ENCODE results near the gene TRIM46. TPM values are rescaled to one million over a fixed set of nuclear protein-coding genes. Genes with fewer than 3 reads are reported as not detected.
"Not testable (repeated sequence)": the region's sequence is repeated elsewhere in the genome, so short reads cannot be mapped to it uniquely, and the experiment has no call there.

Gene TRIM46
- polyA plus RNA-seq, 2 of the 4 experiments (the other 2 are of a cell fraction): 1.1 to 2.8 TPM

DNA sequence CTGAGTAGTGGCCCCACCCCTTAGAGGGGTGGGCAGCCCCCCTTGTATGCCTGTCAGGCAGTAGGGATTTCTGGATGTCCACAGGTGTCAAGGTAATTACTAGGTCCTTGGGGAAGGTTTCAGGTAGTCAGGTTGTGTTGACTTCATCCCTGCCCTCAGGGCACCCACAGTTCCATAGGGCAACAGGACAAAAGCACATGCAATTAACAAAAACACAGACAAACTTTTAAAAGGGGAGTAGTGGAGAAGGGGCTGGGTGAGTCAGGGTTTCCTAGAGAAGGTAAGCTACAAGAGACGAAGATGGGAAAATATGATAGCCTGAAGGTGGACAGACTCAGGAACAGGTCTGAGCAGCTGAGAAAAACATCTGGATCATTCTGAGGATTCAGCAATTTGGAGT lies 14.7 kb upstream of the TRIM46 start:
- H3K27ac ChIP-seq: no peak overlapping the region
- ChIA-PET CTCF (interaction anchor here (1.0 to 10.0 kb wide), 3 partner anchors 9 to 74 kb away, joined by 3 to 75 read pairs (median 5); no protein-coding TSS in a partner anchor), POLR2A (no interaction called here)
- H3K4me2 ChIP-seq: no peak overlapping the region
- 38% methylated on average over 1 of the region's 1 CpG for WGBS (ENCODE audit: missing lambda C conversion rate)
- ATAC-seq: no peak
- H3K4me1 ChIP-seq: no peaks in the 10 kb centered on the region
- no peak overlapping the region for H3K4me3 ChIP-seq
- FAIRE-seq: no peak
- TF ChIP-seq, protein P1, sequence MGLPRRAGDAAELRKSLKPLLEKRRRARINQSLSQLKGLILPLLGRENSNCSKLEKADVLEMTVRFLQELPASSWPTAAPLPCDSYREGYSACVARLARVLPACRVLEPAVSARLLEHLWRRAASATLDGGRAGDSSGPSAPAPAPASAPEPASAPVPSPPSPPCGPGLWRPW (IDR thresholded peaks at IDR 0.05): no peak
- TF ChIP-seq ZC3H11A (IDR thresholded peaks at IDR 0.05) (no peak), MAFK (IDR thresholded peaks at IDR 0.05; ENCODE audit: partially characterized antibody) (no peak)
- TF ChIP-seq, protein P2, sequence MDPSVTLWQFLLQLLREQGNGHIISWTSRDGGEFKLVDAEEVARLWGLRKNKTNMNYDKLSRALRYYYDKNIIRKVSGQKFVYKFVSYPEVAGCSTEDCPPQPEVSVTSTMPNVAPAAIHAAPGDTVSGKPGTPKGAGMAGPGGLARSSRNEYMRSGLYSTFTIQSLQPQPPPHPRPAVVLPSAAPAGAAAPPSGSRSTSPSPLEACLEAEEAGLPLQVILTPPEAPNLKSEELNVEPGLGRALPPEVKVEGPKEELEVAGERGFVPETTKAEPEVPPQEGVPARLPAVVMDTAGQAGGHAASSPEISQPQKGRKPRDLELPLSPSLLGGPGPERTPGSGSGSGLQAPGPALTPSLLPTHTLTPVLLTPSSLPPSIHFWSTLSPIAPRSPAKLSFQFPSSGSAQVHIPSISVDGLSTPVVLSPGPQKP (IDR thresholded peaks at IDR 0.05; ENCODE audit: low read depth, low read length): no peak
- TF ChIP-seq, protein P3, sequence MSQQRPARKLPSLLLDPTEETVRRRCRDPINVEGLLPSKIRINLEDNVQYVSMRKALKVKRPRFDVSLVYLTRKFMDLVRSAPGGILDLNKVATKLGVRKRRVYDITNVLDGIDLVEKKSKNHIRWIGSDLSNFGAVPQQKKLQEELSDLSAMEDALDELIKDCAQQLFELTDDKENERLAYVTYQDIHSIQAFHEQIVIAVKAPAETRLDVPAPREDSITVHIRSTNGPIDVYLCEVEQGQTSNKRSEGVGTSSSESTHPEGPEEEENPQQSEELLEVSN (IDR thresholded peaks at IDR 0.05; ENCODE audit: borderline replicate concordance, low read depth): no peak
- DNase-seq (ENCODE audit: low read depth in 1 of 2, low spot score in 1 of 2): no peak
- H3K9me3 ChIP-seq: no peaks in the 10 kb centered on the region

DNA sequence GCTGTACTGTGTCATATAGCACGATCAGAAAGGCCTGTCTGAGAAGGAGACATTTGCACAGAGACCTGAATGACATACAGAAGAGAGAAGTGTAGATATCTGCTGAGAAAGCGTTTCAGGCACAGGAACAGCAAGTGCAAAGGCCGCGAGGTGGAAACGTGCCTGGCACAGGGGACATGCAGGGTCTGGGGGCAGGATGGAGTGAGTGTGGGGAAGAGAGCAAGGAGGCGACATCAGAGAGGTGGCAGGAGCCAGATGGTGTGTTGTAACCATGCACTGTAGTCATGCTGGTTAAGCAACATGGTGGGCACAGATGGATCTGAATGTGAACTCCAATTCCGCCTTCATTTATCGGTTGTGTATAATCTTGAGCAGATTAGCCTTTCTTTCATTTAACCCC lies 13.5 kb upstream of the TRIM46 start:
- Histone ChIP-seq H3K4me1 (no peaks in the 10 kb centered on the region), H3K9me3 (no peaks in the 10 kb centered on the region), H3K4me3 (no peak overlapping the region), H3K4me2 (no peak overlapping the region), H3K27ac (no peak overlapping the region)
- DNase-seq (ENCODE audit: low read depth in 1 of 2, low spot score in 1 of 2) (no peak), ATAC-seq (no peak; a peak in 1 of 6 replicates), FAIRE-seq (no peak)
- 73% methylated on average over 8 of the region's 8 CpGs for WGBS (ENCODE audit: missing lambda C conversion rate)
- POLR2A ChIA-PET: no interaction called here
- TF ChIP-seq FOSL2 (IDR thresholded peaks at IDR 0.05) (no peak), FOSL2 (CRISPR knock-in tag; IDR thresholded peaks at IDR 0.05) (no peak), NFE2L2 (conservative IDR thresholded peaks at IDR 0.05; ENCODE audit: low read length) (no peak), RAD21 (conservative IDR thresholded peaks at IDR 0.05 in 1 of 2, IDR thresholded peaks at IDR 0.05 in 1 of 2) (no peak), MYC (IDR thresholded peaks at IDR 0.05; ENCODE audit: borderline replicate concordance, low read length) (no peak), TP53 (CRISPR knock-in tag; IDR thresholded peaks at IDR 0.05) (no peak), CHD2 (IDR thresholded peaks at IDR 0.05; ENCODE audit: low read length, partially characterized antibody) (no peak), KDM5A (IDR thresholded peaks at IDR 0.05) (no peak), GATA3 (IDR thresholded peaks at IDR 0.05; ENCODE audit: borderline replicate concordance) (no peak), RNF2 (IDR thresholded peaks at IDR 0.05; ENCODE audit: borderline replicate concordance, low read depth) (no peak), HEYL (CRISPR knock-in tag; IDR thresholded peaks at IDR 0.05) (no peak), KDM1A (IDR thresholded peaks at IDR 0.05; ENCODE audit: low read depth) (no peak), HOXA7 (CRISPR knock-in tag; IDR thresholded peaks at IDR 0.05) (no peak), MAFK (IDR thresholded peaks at IDR 0.05; ENCODE audit: partially characterized antibody) (no peak), JUN (IDR thresholded peaks at IDR 0.05) (no peak), RCOR1 (IDR thresholded peaks at IDR 0.05; ENCODE audit: low read depth, low read length) (no peak)
- TF ChIP-seq, protein P4, sequence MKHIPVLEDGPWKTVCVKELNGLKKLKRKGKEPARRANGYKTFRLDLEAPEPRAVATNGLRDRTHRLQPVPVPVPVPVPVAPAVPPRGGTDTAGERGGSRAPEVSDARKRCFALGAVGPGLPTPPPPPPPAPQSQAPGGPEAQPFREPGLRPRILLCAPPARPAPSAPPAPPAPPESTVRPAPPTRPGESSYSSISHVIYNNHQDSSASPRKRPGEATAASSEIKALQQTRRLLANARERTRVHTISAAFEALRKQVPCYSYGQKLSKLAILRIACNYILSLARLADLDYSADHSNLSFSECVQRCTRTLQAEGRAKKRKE (CRISPR knock-in tag; IDR thresholded peaks at IDR 0.05; ENCODE audit: low read depth): no peak
- TF ChIP-seq, protein P3 (IDR thresholded peaks at IDR 0.05; ENCODE audit: borderline replicate concordance, low read depth): no peak
- CTCF ChIA-PET: interaction anchor here (0.7 to 10.0 kb wide), 4 partner anchors 8 to 75 kb away, joined by 3 to 75 read pairs (median 5); no protein-coding TSS in a partner anchor

DNA sequence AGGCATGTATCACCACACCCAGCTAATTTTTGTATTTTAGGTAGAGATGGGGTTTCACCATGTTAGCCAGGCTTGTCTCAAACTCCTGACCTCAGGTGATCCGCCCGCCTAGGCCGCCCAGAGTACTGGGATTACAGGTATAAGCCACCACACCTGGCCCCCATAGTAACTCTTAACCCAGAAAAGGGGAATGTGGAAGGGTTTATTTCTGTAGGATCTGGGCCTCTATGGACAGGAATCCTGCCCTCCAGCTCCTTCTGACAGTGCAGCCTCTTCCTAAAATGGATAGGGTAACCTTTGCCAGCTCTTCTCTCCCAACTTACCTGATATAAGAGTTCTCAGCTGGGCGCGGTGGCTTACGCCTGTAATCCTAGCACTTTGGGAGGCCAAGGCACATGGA lies 11.0 kb upstream of the TRIM46 start:
- WGBS (ENCODE audit: missing lambda C conversion rate): 97% methylated on average over 6 of the region's 6 CpGs
- CTCF ChIA-PET: interaction anchor here (0.7 to 9.1 kb wide), 6 partner anchors 11 to 102 kb away, joined by 3 to 202 read pairs (median 14); partner anchors contain the start of genes EFNA1, KRTCAP2, SLC50A1 and TRIM46
- not testable (repeated sequence) for H3K4me1 ChIP-seq

DNA sequence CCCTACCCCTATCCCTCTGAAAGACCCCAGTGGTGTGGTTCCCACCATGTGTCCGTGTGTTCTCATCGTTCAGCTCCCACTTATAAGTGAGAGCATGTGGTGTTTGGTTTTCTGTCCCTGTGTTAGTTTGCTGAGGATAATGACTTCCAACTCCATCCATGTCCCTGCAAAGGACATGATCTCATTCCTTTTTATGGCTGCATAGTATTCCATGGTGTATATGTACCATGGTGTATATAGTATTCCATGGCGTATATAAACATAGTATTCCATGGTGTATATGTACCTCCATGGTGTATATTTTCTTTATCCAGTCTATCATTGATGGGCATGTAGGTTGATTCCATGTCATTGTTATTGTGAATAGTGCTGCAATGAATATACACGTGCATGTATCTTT lies 9.9 kb upstream of the TRIM46 start:
- POLR2A ChIA-PET; H3K4me2 ChIP-seq; H3K27ac ChIP-seq; H3K4me3 ChIP-seq; ATAC-seq; H3K4me1 ChIP-seq; H3K9me3 ChIP-seq; FAIRE-seq; DNase-seq (ENCODE audit: low read depth in 1 of 2, low spot score in 1 of 2): not testable (repeated sequence)
- WGBS (ENCODE audit: missing lambda C conversion rate): 87% methylated on average over 4 of the region's 4 CpGs
- CTCF ChIA-PET: interaction anchor here (1.0 to 9.1 kb wide), 6 partner anchors 9 to 103 kb away, joined by 3 to 202 read pairs (median 14); partner anchors contain the start of genes EFNA1, KRTCAP2, SLC50A1 and TRIM46

More for the DNA sequence above, 11.0 kb upstream of the TRIM46 start:
- DNase-seq (ENCODE audit: low read depth in 1 of 2, low spot score in 1 of 2); H3K9me3 ChIP-seq; POLR2A ChIA-PET; ATAC-seq; H3K4me2 ChIP-seq; FAIRE-seq; H3K4me3 ChIP-seq; H3K27ac ChIP-seq: not testable (repeated sequence)

DNA sequence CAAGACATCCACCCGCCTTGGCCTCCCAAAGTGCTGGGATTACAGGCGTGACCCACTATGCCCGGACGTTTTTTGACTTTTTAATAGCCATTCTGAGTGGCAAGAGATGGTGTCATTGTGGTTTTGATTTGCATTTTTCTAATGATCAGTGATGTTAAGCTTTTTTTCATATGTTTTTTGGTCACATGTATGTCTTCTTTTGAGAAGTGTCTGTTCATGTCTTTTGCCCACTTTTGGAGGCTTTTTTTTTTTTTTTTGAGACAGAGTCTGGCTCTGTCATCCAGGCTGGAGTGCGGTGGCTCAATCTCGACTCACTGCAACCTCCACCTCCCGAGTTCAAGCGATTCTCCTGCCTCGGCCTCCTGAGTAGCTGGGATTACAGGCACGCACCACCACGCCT lies 9.0 kb upstream of the TRIM46 start:
- ChIA-PET POLR2A (interaction anchor here (0.6 kb wide), 1 partner anchor 8 kb away, joined by 3 read pairs; no protein-coding TSS in a partner anchor), CTCF (interaction anchor here (1.3 to 9.1 kb wide), 7 partner anchors 9 to 104 kb away, joined by 5 to 202 read pairs (median 17); partner anchors contain the start of genes EFNA1, KRTCAP2, SLC50A1 and TRIM46)
- not testable (repeated sequence) for ATAC-seq; H3K27ac ChIP-seq; H3K4me3 ChIP-seq; DNase-seq (ENCODE audit: low read depth in 1 of 2, low spot score in 1 of 2); H3K4me1 ChIP-seq; H3K4me2 ChIP-seq; FAIRE-seq; H3K9me3 ChIP-seq
- WGBS (ENCODE audit: missing lambda C conversion rate): 71% methylated on average over 11 of the region's 11 CpGs
